ENCODE results near the gene SDS.

The SDS gene

GRCh38 chr12:113402586-113403260 lies 964 bp downstream of the SDS start:
- Histone ChIP-seq H3K4me1 (ENCODE audit: control insufficient read depth in 1 of 2, insufficient read depth in 1 of 2, low read depth in 1 of 2, low read length in 1 of 2) (peaks cover 0 to 9% of the 10 kb centered on the region in 2 experiments), H3K27me3 (no peaks in the 10 kb centered on the region), H3K27ac (no peak overlapping the region), H3K4me3 (ENCODE audit: low read depth in 1 of 2, low read length in 1 of 2) (no peak overlapping the region), H3K36me3 (no peaks in the 10 kb centered on the region), H3K9me3 (no peaks in the 10 kb centered on the region)
- TF ChIP-seq CTCF (IDR thresholded peaks at IDR 0.05) = no peak

GRCh38 chr12:113401066-113402000 lies 2.4 kb downstream of the SDS start:
- no peak overlapping the region for H3K27ac ChIP-seq
- peaks cover 0 to 9% of the 10 kb centered on the region in 2 experiments for H3K4me1 ChIP-seq (ENCODE audit: control insufficient read depth in 1 of 2, insufficient read depth in 1 of 2, low read depth in 1 of 2, low read length in 1 of 2)
- H3K4me3 ChIP-seq (ENCODE audit: low read depth in 1 of 2, low read length in 1 of 2) = no peak overlapping the region
- H3K9me3 ChIP-seq = no peaks in the 10 kb centered on the region
- H3K36me3 ChIP-seq = no peaks in the 10 kb centered on the region
- H3K27me3 ChIP-seq = no peaks in the 10 kb centered on the region
- TF ChIP-seq CTCF (IDR thresholded peaks at IDR 0.05) = no peak

GRCh38 chr12:113400362-113400761 lies 3.3 kb downstream of the SDS start:
- no peak overlapping the region for H3K4me3 ChIP-seq (ENCODE audit: low read depth in 1 of 2, low read length in 1 of 2)
- no peaks in the 10 kb centered on the region for H3K36me3 ChIP-seq
- H3K4me1 ChIP-seq (ENCODE audit: control insufficient read depth in 1 of 2, insufficient read depth in 1 of 2, low read depth in 1 of 2, low read length in 1 of 2) = peaks cover 0 to 9% of the 10 kb centered on the region in 2 experiments
- no peaks in the 10 kb centered on the region for H3K27me3 ChIP-seq
- H3K27ac ChIP-seq = no peak overlapping the region
- no peaks in the 10 kb centered on the region for H3K9me3 ChIP-seq
- no peak for TF ChIP-seq CTCF (IDR thresholded peaks at IDR 0.05)

- no peak overlapping the region for H3K27ac ChIP-seq
- no peaks in the 10 kb centered on the region for H3K27me3 ChIP-seq
- no peaks in the 10 kb centered on the region for H3K36me3 ChIP-seq
- H3K4me1 ChIP-seq (ENCODE audit: control insufficient read depth in 1 of 2, insufficient read depth in 1 of 2, low read depth in 1 of 2, low read length in 1 of 2) = peaks cover 0 to 9% of the 10 kb centered on the region in 2 experiments
- no peak for TF ChIP-seq CTCF (IDR thresholded peaks at IDR 0.05)
- H3K4me3 ChIP-seq (ENCODE audit: low read depth in 1 of 2, low read length in 1 of 2) = no peak overlapping the region
- no peaks in the 10 kb centered on the region for H3K9me3 ChIP-seq
These were observed 4.2 kb downstream of the SDS start for GRCh38 chr12:113399490-113399889.

- H3K9me3 ChIP-seq = no peaks in the 10 kb centered on the region
- H3K27ac ChIP-seq = no peak overlapping the region
- no peak overlapping the region for H3K4me3 ChIP-seq (ENCODE audit: low read depth in 1 of 2, low read length in 1 of 2)
- TF ChIP-seq CTCF (IDR thresholded peaks at IDR 0.05) = no peak
- H3K36me3 ChIP-seq = no peaks in the 10 kb centered on the region
- peaks cover 0 to 3% of the 10 kb centered on the region in 2 experiments for H3K4me1 ChIP-seq (ENCODE audit: control insufficient read depth in 1 of 2, insufficient read depth in 1 of 2, low read depth in 1 of 2, low read length in 1 of 2)
- no peaks in the 10 kb centered on the region for H3K27me3 ChIP-seq
These were observed 5.1 kb downstream of the SDS start for GRCh38 chr12:113398346-113399290.
